H1 (cell line): ENCODE measurements around the gene ZNF691.

ENCODE experiments used
- CBX5 ChIP-seq: fragments of 300-800, 300-1000 bp; sonication (generic); IDR thresholded peaks from 2 replicates; pipeline ENCODE4 v1.7.1; 2016; ENCODE audit warnings: antibody characterized with exemption, low read length, low read depth
- CTCF ChIP-seq, 3 experiments: IDR thresholded peaks; 1 replicate in 2 of 3; 2 replicates in 1 of 3; pipeline versions ENCODE4 v1.5.1 to v1.6.1; 2011; ENCODE audit warnings: low read length in 3 of 3, mild to moderate bottlenecking in 3 of 3, inconsistent platforms in 2 of 3, low read depth in 1 of 3, moderate library complexity in 1 of 3; ENCODE audit not compliant: insufficient read depth in 1 of 3; ENCODE audit errors: control extremely low read depth in 1 of 3
- EZH2 ChIP-seq: fragments of 200-600 bp; sonication (generic); IDR thresholded peaks from 2 replicates; pipeline ENCODE4 v1.7.1; 2012; ENCODE audit warnings: low read depth, mild to moderate bottlenecking, moderate library complexity, low read length, inconsistent platforms; ENCODE audit not compliant: severe bottlenecking
- FOSL1 ChIP-seq: IDR thresholded peaks from 2 replicates; pipeline ENCODE4 v1.6.1; 2011; ENCODE audit warnings: mild to moderate bottlenecking, low read depth, low read length, moderate library complexity; ENCODE audit not compliant: insufficient read depth
- HDAC2 ChIP-seq, 2 experiments: fragments of 300-600 bp in 1 of 2; sonication (generic) in 1 of 2; IDR thresholded peaks; 2 replicates each; pipeline ENCODE4 v1.6.1; 2011 to 2012; ENCODE audit warnings: low read depth in 2 of 2, low read length in 2 of 2, mild to moderate bottlenecking in 2 of 2, moderate library complexity in 2 of 2, borderline replicate concordance in 1 of 2, inconsistent platforms in 1 of 2
- POLR2A ChIP-seq, 2 experiments: IDR thresholded peaks; 1 replicate in 1 of 2; 2 replicates in 1 of 2; pipeline ENCODE4 v1.6.1; 2011; ENCODE audit warnings: low read depth in 2 of 2, low read length in 2 of 2, mild to moderate bottlenecking in 2 of 2; ENCODE audit errors: control extremely low read depth in 1 of 2
- POLR2AphosphoS5 ChIP-seq: IDR thresholded peaks from 2 replicates; pipeline ENCODE4 v1.6.1; 2011; ENCODE audit warnings: low read depth, low read length
- POU5F1 ChIP-seq: IDR thresholded peaks from 2 replicates; pipeline ENCODE4 v1.6.1; 2011; ENCODE audit warnings: low read depth, mild to moderate bottlenecking, low read length, moderate library complexity
- RBBP5 ChIP-seq: IDR thresholded peaks from 2 replicates; pipeline ENCODE4 v1.7.1; 2012; ENCODE audit warnings: low read depth, mild to moderate bottlenecking, inconsistent platforms, low read length, moderate library complexity, borderline replicate concordance
- RXRA ChIP-seq: IDR thresholded peaks from 2 replicates; pipeline ENCODE4 v1.6.1; 2011; ENCODE audit warnings: low read depth, mild to moderate bottlenecking, low read length, moderate library complexity; ENCODE audit not compliant: insufficient read depth
- SIN3A ChIP-seq, 2 experiments: IDR thresholded peaks in 1 of 2; conservative IDR thresholded peaks in 1 of 2; 2 replicates each; pipeline ENCODE4 v1.6.1; 2011 to 2012; ENCODE audit warnings: low read length in 2 of 2, improper control_type of control experiment in 1 of 2, low read depth in 1 of 2, mild to moderate bottlenecking in 1 of 2
- TEAD4 ChIP-seq: IDR thresholded peaks from 2 replicates; pipeline ENCODE4 v1.6.1; 2012; ENCODE audit warnings: low read depth, low read length, inconsistent platforms, mixed read lengths
- TF ChIP-seq, protein P1 (sequence below): IDR thresholded peaks from 2 replicates; pipeline ENCODE4 v1.6.1; 2011; ENCODE audit warnings: low read depth, mild to moderate bottlenecking, low read length; ENCODE audit not compliant: insufficient read depth
- TF ChIP-seq, protein P2 (sequence below): IDR thresholded peaks from 2 replicates; pipeline ENCODE4 v1.6.1; 2012; ENCODE audit warnings: low read length, inconsistent platforms

GRCh38 chr1:42886046-42886739, 39.8 kb downstream of the ZNF691 start:
- TF ChIP-seq RBBP5 = no peak
- TF ChIP-seq HDAC2 (IDR thresholded peaks at IDR 0.05; ENCODE audit: borderline replicate concordance in 1 of 2, low read depth in 2 of 2, low read length in 2 of 2) = no peak
- no peak for TF ChIP-seq CTCF (IDR thresholded peaks at IDR 0.05; ENCODE audit: control extremely low read depth in 1 of 3, insufficient read depth in 1 of 3, low read depth in 1 of 3, low read length in 3 of 3)
- TF ChIP-seq POLR2AphosphoS5 = no peak
- no peak for TF ChIP-seq TEAD4
- no peak for TF ChIP-seq EZH2
- no peak for TF ChIP-seq FOSL1
- TF ChIP-seq POU5F1 = no peak
- TF ChIP-seq, protein P1, sequence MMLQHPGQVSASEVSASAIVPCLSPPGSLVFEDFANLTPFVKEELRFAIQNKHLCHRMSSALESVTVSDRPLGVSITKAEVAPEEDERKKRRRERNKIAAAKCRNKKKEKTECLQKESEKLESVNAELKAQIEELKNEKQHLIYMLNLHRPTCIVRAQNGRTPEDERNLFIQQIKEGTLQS = no peak
- TF ChIP-seq, protein P2, sequence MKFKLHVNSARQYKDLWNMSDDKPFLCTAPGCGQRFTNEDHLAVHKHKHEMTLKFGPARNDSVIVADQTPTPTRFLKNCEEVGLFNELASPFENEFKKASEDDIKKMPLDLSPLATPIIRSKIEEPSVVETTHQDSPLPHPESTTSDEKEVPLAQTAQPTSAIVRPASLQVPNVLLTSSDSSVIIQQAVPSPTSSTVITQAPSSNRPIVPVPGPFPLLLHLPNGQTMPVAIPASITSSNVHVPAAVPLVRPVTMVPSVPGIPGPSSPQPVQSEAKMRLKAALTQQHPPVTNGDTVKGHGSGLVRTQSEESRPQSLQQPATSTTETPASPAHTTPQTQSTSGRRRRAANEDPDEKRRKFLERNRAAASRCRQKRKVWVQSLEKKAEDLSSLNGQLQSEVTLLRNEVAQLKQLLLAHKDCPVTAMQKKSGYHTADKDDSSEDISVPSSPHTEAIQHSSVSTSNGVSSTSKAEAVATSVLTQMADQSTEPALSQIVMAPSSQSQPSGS = no peak
- TF ChIP-seq CBX5 = no peak
- TF ChIP-seq POLR2A (IDR thresholded peaks at IDR 0.05; ENCODE audit: control extremely low read depth in 1 of 2, low read depth in 2 of 2, low read length in 2 of 2) = no peak
- no peak for TF ChIP-seq RXRA
- no peak for TF ChIP-seq SIN3A (conservative IDR thresholded peaks at IDR 0.05 in 1 of 2, IDR thresholded peaks at IDR 0.05 in 1 of 2; ENCODE audit: low read depth in 1 of 2, low read length in 2 of 2)
